ENCODE results near the gene TSPAN10. TPM values are rescaled to one million over a fixed set of nuclear protein-coding genes. Genes with fewer than 3 reads are reported as not detected.

Gene TSPAN10
- total RNA-seq, 1 experiment from 2014 or later, result 0.49 TPM

DNA sequence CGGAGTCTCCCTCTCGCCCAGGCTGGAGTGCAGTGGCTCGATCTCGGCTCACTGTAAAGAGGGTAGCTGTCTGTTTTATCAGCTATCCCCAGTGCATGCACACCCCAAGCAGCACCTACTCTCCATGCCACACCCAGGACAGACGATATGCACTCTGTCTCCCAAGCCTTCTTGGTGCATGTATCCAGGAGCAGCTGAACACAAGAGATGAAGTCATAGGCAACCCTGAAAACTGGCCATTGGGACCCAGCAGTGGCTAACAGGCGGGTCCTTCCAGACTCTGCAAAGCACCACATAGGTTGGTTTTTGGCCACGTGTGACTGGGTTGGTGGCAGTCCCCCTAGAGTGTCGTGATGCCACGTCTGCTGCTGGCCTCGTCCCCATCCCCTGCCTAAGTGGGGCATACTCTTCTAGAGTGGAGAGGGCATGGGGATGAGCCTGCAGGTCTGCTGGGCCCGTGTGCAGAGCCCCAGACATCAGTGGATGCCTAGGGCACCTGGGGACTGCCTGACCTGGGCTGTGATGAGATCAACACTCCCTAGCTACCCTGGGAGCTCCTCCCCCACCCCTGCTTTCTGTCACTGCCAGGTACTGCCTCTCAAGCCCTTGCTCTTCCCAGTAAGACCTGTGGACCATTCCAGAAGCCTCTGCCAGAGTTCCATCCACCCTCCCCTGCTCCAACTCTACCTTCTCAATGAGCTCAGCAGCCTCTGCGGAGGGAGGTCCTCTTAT lies 10.0 kb downstream of the TSPAN10 start:
- Histone ChIP-seq H3K4me3 (no peak overlapping the region), H3K9me3 (replicated peaks) (no peaks in the 10 kb centered on the region), H3K4me1 (no peaks in the 10 kb centered on the region; the same call in 1 of the 2 replicates), H3K27me3 (no peaks in the 10 kb centered on the region), H3K36me3 (no peaks in the 10 kb centered on the region), H3K27ac (no peak overlapping the region)
- DNase-seq, result no peak

- Histone ChIP-seq H3K9me3 (replicated peaks) (no peaks in the 10 kb centered on the region), H3K27me3 (no peaks in the 10 kb centered on the region), H3K36me3 (no peaks in the 10 kb centered on the region), H3K27ac (no peak overlapping the region), H3K4me1 (no peaks in the 10 kb centered on the region; the same call in 1 of the 2 replicates), H3K4me3 (no peak overlapping the region)
- no peak for DNase-seq
Observed at GRCh38 chr17:81647640-81648012, 10.6 kb downstream of the TSPAN10 start.

DNA sequence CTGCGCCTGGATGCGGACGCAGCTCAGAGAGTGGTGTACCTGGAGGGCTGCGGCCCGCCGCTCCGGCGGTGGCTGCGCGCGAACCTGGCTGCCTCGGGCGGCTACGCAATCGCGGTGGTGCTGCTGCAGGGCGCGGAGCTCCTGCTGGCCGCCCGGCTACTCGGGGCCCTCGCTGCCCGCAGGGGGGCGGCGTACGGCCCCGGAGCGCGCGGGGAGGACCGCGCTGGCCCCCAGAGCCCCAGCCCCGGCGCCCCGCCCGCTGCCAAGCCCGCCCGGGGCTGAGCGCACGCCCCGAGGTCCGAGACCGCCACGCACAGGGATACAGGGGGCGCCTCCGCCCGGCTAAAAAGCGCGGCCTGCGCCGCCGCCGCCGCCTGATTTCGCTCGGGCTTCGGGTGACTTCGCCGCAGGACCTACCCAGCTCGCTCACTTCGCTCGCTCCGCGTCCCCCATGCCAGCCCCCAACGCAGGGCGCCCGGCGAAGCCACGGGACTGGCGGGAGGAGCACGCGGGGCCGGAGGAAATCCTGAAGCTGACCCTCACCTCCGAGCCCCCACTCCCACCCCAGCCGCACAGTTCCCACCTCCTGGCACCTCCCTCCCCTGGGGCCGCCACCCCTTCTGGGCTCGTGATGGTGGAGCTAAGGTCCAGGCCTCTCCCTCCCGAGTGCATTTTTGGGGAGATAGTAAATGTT lies 11.2 kb downstream of the TSPAN10 start:
- H3K27me3 ChIP-seq, result 0 out of 2 replicates have a peak, but pooled peaks cover 2% of the 10 kb centered on the region
- no peaks in the 10 kb centered on the region; the same call in 1 of the 2 replicates for H3K4me1 ChIP-seq
- DNase-seq, result no peak

GRCh38 chr17:81648707-81649085 lies 11.7 kb downstream of the TSPAN10 start:
- Histone ChIP-seq H3K36me3 (no peaks in the 10 kb centered on the region), H3K9me3 (replicated peaks) (no peaks in the 10 kb centered on the region), H3K4me1 (no peaks in the 10 kb centered on the region; the same call in 1 of the 2 replicates), H3K4me3 (no peak overlapping the region), H3K27ac (no peak overlapping the region), H3K27me3 (0 out of 2 replicates have a peak, but pooled peaks cover 4% of the 10 kb centered on the region)
- no peak for DNase-seq

More for the DNA sequence above, 11.2 kb downstream of the TSPAN10 start:
- H3K36me3 ChIP-seq, result no peaks in the 10 kb centered on the region
- no peaks in the 10 kb centered on the region for H3K9me3 ChIP-seq (replicated peaks)
- H3K27ac ChIP-seq, result no peak overlapping the region
- H3K4me3 ChIP-seq, result no peak overlapping the region

DNA sequence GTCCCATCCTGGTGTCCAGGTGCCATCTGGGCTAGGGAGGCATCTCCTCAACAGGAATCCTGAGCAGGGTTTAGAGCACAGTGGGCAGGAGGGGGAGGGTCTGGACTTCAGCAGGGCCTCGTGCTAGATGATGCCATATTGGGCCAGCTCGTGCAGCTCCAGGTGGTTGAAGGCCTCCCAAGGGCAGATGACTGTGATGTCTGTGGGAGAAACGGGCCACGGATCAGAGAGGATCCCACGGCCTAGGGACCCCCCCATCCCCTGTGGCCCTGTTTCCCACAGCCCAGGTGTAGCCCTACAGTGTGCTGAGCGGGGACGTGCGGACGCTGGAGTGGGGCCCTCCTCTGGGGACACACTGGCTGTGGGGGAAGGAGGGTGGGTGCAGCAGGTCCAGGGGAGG lies 14.0 kb downstream of the TSPAN10 start:
- H3K4me1 ChIP-seq, result no peaks in the 10 kb centered on the region; the same call in 1 of the 2 replicates
- H3K9me3 ChIP-seq (replicated peaks), result no peaks in the 10 kb centered on the region
- peaks cover 4% of the 10 kb centered on the region; the same call in 1 of the 2 replicates for H3K27me3 ChIP-seq
- no peak overlapping the region for H3K27ac ChIP-seq
- no peak for DNase-seq
- H3K36me3 ChIP-seq, result no peaks in the 10 kb centered on the region
- no peak overlapping the region for H3K4me3 ChIP-seq

- DNase-seq, result peak; percentile 62 to 70
- no peaks in the 10 kb centered on the region for H3K36me3 ChIP-seq
- no peaks in the 10 kb centered on the region; the same call in 1 of the 2 replicates for H3K4me1 ChIP-seq
- peaks cover 4% of the 10 kb centered on the region; the same call in 1 of the 2 replicates for H3K27me3 ChIP-seq
- H3K9me3 ChIP-seq (replicated peaks), result no peaks in the 10 kb centered on the region
- no peak overlapping the region for H3K27ac ChIP-seq
- no peak overlapping the region for H3K4me3 ChIP-seq
Observed at GRCh38 chr17:81651692-81652091, 14.7 kb downstream of the TSPAN10 start.

GRCh38 chr17:81652906-81653771 lies 16.1 kb downstream of the TSPAN10 start:
- H3K27me3 ChIP-seq, result peaks cover 4% of the 10 kb centered on the region; the same call in 1 of the 2 replicates
- no peak overlapping the region for H3K4me3 ChIP-seq
- no peaks in the 10 kb centered on the region for H3K36me3 ChIP-seq
- no peaks in the 10 kb centered on the region; the same call in 1 of the 2 replicates for H3K4me1 ChIP-seq
- H3K9me3 ChIP-seq (replicated peaks), result no peaks in the 10 kb centered on the region
- H3K27ac ChIP-seq, result no peak overlapping the region
- no peak for DNase-seq

GRCh38 chr17:81655378-81656117 lies 18.6 kb downstream of the TSPAN10 start:
- Histone ChIP-seq H3K4me1 (no peaks in the 10 kb centered on the region; the same call in 1 of the 2 replicates), H3K36me3 (no peaks in the 10 kb centered on the region), H3K27me3 (peaks cover 4% of the 10 kb centered on the region; the same call in 1 of the 2 replicates), H3K27ac (no peak overlapping the region), H3K4me3 (no peak overlapping the region), H3K9me3 (replicated peaks) (no peaks in the 10 kb centered on the region)
- DNase-seq, result no peak

- no peaks in the 10 kb centered on the region for H3K9me3 ChIP-seq (replicated peaks)
- H3K4me1 ChIP-seq, result no peaks in the 10 kb centered on the region; the same call in 1 of the 2 replicates
- no peak for DNase-seq
- H3K27me3 ChIP-seq, result peaks cover 4% of the 10 kb centered on the region; the same call in 1 of the 2 replicates
- H3K36me3 ChIP-seq, result no peaks in the 10 kb centered on the region
- no peak within 1 kb of the TSS for H3K27ac ChIP-seq
- H3K4me3 ChIP-seq, result no peak within 1 kb of the TSS
Observed at GRCh38 chr17:81656118-81656743, 19.2 kb downstream of the TSPAN10 start, which contains the start of gene PDE6G. TSS of gene PDE6G (minus strand) at chr17:81656542. CDS start at chr17:81653305, 3,237 bp downstream.

- H3K4me3 ChIP-seq, result no peak overlapping the region
- H3K9me3 ChIP-seq (replicated peaks), result no peaks in the 10 kb centered on the region
- no peaks in the 10 kb centered on the region; the same call in 1 of the 2 replicates for H3K4me1 ChIP-seq
- peaks cover 4% of the 10 kb centered on the region; the same call in 1 of the 2 replicates for H3K27me3 ChIP-seq
- H3K27ac ChIP-seq, result no peak overlapping the region
- H3K36me3 ChIP-seq, result no peaks in the 10 kb centered on the region
- peak in 1 of 2 experiments; percentile 51 for DNase-seq
Observed at GRCh38 chr17:81656835-81657234, 19.8 kb downstream of the TSPAN10 start.

DNA sequence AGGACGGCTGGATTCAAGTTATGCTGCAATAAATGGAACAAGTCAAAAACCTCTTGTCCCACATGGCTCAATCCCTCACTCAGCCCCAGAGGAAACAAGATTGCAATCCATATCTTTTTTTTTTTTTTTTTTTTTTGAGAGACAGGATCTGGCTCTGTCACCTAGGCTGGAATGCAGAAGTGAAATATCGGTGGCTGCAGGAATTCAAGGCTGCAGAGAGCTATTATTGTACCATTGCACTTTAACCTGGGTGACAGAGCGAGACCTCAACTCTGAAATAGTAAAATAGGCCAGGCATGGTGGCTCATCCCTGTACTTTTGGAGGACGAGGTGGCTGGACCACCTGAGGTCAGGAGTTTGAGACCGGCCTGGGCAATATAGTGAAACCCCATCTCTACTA lies 22.0 kb downstream of the TSPAN10 start:
- Histone ChIP-seq H3K27ac (no peak overlapping the region), H3K36me3 (no peaks in the 10 kb centered on the region), H3K9me3 (replicated peaks) (no peaks in the 10 kb centered on the region), H3K27me3 (no peaks in the 10 kb centered on the region; the same call in 1 of the 2 replicates), H3K4me3 (no peak overlapping the region), H3K4me1 (no peaks in the 10 kb centered on the region)
- no peak for DNase-seq

DNA sequence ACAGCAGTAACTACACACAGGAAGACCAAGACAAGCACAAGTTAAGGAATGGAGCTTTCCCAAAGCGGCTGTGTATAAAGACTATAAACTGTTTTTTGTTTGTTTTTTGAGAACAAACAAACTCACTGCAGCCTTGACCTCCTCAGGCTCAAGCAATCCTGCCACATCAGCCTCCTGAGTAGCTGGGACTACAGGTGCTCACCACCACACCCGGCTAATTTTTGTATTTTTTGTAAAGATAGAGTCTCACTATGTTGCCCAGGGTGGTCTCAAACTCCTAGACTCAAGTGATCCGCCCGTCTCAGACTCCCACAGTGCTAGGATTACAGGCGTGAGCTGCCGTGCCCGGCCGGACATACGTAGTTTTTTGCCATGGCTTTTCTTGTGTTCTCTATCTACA lies 23.4 kb downstream of the TSPAN10 start:
- DNase-seq, result no peak
- peaks cover 3% of the 10 kb centered on the region; the same call in 1 of the 2 replicates for H3K4me1 ChIP-seq
- no peaks in the 10 kb centered on the region for H3K27me3 ChIP-seq
- no peak overlapping the region for H3K27ac ChIP-seq
- no peaks in the 10 kb centered on the region for H3K9me3 ChIP-seq (replicated peaks)
- no peaks in the 10 kb centered on the region for H3K36me3 ChIP-seq
- H3K4me3 ChIP-seq, result no peak overlapping the region

DNA sequence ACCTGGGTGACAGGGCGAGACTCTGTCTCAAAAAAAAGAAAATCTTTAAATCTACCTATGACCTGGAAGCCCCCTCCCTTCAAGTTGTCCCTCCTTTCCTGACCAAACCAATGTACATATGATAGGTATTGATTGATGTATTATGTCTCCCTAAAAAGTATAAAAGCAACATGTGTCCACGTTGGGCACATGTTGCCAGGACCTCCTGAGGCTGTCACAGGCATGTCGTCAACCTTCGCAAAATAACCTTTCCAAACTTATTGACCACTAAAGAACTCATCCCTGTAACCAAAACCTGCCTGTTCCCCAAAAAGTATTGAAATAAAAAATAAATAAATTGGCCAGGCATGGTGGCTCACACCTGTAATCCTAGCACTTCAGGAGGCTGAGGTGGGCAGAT lies 25.0 kb downstream of the TSPAN10 start:
- Histone ChIP-seq H3K9me3 (replicated peaks) (no peaks in the 10 kb centered on the region), H3K27me3 (no peaks in the 10 kb centered on the region), H3K4me1 (peaks cover 6% of the 10 kb centered on the region; the same call in 1 of the 2 replicates), H3K4me3 (no peak overlapping the region), H3K27ac (no peak overlapping the region), H3K36me3 (no peaks in the 10 kb centered on the region)
- DNase-seq, result no peak

All from SJCRH30 (cell line).